ES-I3 (cell line): ENCODE data around the gene VSNL1.

Experiments used
- H3K36me3 ChIP-seq: 2 replicates; pipeline ENCODE4 v1.6.1; 2013; ENCODE audit warnings: mild to moderate bottlenecking, low read length, control low read depth, moderate library complexity; ENCODE audit not compliant: insufficient read depth
- H3K4me1 ChIP-seq: 2 replicates; pipeline ENCODE4 v1.6.1; 2013; ENCODE audit warnings: mild to moderate bottlenecking, control low read depth, low read length; ENCODE audit not compliant: insufficient read depth
- H3K9ac ChIP-seq: 2 replicates; pipeline ENCODE4 v1.6.1; 2013; ENCODE audit warnings: low read depth, mild to moderate bottlenecking, low read length, moderate library complexity
- H3K9me3 ChIP-seq: 2 replicates; pipeline ENCODE4 v1.6.1; 2013; ENCODE audit warnings: mild to moderate bottlenecking, low read length, moderate library complexity; ENCODE audit not compliant: control insufficient read depth, insufficient read depth

Gene VSNL1

GRCh38 chr2:17540093-17540812 lies at the start of gene VSNL1:
TSS of gene VSNL1 (plus strand) at chr2:17540696. CDS start at chr2:17592075, 51,379 bp downstream.
- H3K9ac ChIP-seq = peak within 1 kb of the TSS; percentile 81
- no peaks in the 10 kb centered on the region for H3K9me3 ChIP-seq
- no peaks in the 10 kb centered on the region for H3K36me3 ChIP-seq

GRCh38 chr2:17495590-17495989 lies 44.9 kb upstream of the VSNL1 start:
- no peaks in the 10 kb centered on the region for H3K36me3 ChIP-seq
- H3K9me3 ChIP-seq = no peaks in the 10 kb centered on the region
- no peaks in the 10 kb centered on the region for H3K4me1 ChIP-seq
- H3K9ac ChIP-seq = no peak overlapping the region

More at GRCh38 chr2:17540093-17540812, at the start of gene VSNL1:
- peaks cover 4% of the 10 kb centered on the region for H3K4me1 ChIP-seq

- Histone ChIP-seq H3K4me1 (no peaks in the 10 kb centered on the region), H3K36me3 (no peaks in the 10 kb centered on the region), H3K9me3 (no peaks in the 10 kb centered on the region), H3K9ac (no peak overlapping the region)
These were observed 42.8 kb upstream of the VSNL1 start for GRCh38 chr2:17497718-17498117.

GRCh38 chr2:17506736-17507616 lies 33.5 kb upstream of the VSNL1 start:
- no peaks in the 10 kb centered on the region for H3K9me3 ChIP-seq
- no peak overlapping the region for H3K9ac ChIP-seq
- peaks cover 19% of the 10 kb centered on the region for H3K4me1 ChIP-seq
- no peaks in the 10 kb centered on the region for H3K36me3 ChIP-seq

- no peaks in the 10 kb centered on the region for H3K36me3 ChIP-seq
- H3K9me3 ChIP-seq = no peaks in the 10 kb centered on the region
- no peak overlapping the region for H3K9ac ChIP-seq
- peaks cover 18% of the 10 kb centered on the region for H3K4me1 ChIP-seq
These were observed 24.8 kb upstream of the VSNL1 start for GRCh38 chr2:17515652-17516051.

- Histone ChIP-seq H3K36me3 (no peaks in the 10 kb centered on the region), H3K4me1 (peaks cover 18% of the 10 kb centered on the region), H3K9ac (peak overlapping the region; percentile 74), H3K9me3 (no peaks in the 10 kb centered on the region)
These were observed 22.9 kb upstream of the VSNL1 start for GRCh38 chr2:17517481-17518211.

- Histone ChIP-seq H3K9ac (peak within 1 kb of the TSS; percentile 74), H3K9me3 (no peaks in the 10 kb centered on the region), H3K4me1 (peaks cover 18% of the 10 kb centered on the region), H3K36me3 (no peaks in the 10 kb centered on the region)
These were observed 22.0 kb upstream of the VSNL1 start, which contains the start of gene RAD51AP2 for GRCh38 chr2:17518212-17519154. TSS of gene RAD51AP2 (minus strand) at chr2:17518440. CDS start at chr2:17518415, 25 bp downstream.

- Histone ChIP-seq H3K9me3 (no peaks in the 10 kb centered on the region), H3K36me3 (no peaks in the 10 kb centered on the region), H3K9ac (no peak overlapping the region), H3K4me1 (peaks cover 18% of the 10 kb centered on the region)
These were observed 21.0 kb upstream of the VSNL1 start for GRCh38 chr2:17519486-17519885.

GRCh38 chr2:17520761-17521160 lies 19.7 kb upstream of the VSNL1 start:
- Histone ChIP-seq H3K4me1 (peaks cover 12% of the 10 kb centered on the region), H3K9me3 (no peaks in the 10 kb centered on the region), H3K9ac (no peak overlapping the region), H3K36me3 (no peaks in the 10 kb centered on the region)

- H3K36me3 ChIP-seq = no peaks in the 10 kb centered on the region
- H3K4me1 ChIP-seq = peaks cover 12% of the 10 kb centered on the region
- no peak overlapping the region for H3K9ac ChIP-seq
- no peaks in the 10 kb centered on the region for H3K9me3 ChIP-seq
These were observed 18.9 kb upstream of the VSNL1 start for GRCh38 chr2:17521621-17522020.

- H3K36me3 ChIP-seq = no peaks in the 10 kb centered on the region
- no peaks in the 10 kb centered on the region for H3K9me3 ChIP-seq
- H3K4me1 ChIP-seq = peaks cover 12% of the 10 kb centered on the region
- H3K9ac ChIP-seq = no peak overlapping the region
These were observed 18.2 kb upstream of the VSNL1 start for GRCh38 chr2:17522303-17522702.

- Histone ChIP-seq H3K4me1 (no peaks in the 10 kb centered on the region), H3K36me3 (no peaks in the 10 kb centered on the region), H3K9me3 (no peaks in the 10 kb centered on the region), H3K9ac (no peak overlapping the region)
These were observed 10.7 kb upstream of the VSNL1 start for GRCh38 chr2:17529771-17530170.

GRCh38 chr2:17533546-17533945 lies 7.0 kb upstream of the VSNL1 start:
- Histone ChIP-seq H3K9ac (no peak overlapping the region), H3K4me1 (peaks cover 6% of the 10 kb centered on the region), H3K9me3 (no peaks in the 10 kb centered on the region), H3K36me3 (no peaks in the 10 kb centered on the region)
